ENCODE data around the gene MAG. TPM values are rescaled to one million over a fixed set of nuclear protein-coding genes. Genes with fewer than 3 reads are reported as not detected.
A peak's percentile ranks its signal among the peaks of the same experiment; 100 is the strongest.

The MAG gene
- total and polyA plus RNA-seq, 9 of the 15 experiments (the other 6 are each of a cell fraction or from before 2014, with no cell fraction given), result 0.11 to 10.0 (median 1.6) TPM

GRCh38 chr19:35299523-35300338, 7.8 kb downstream of the MAG start (continued):
- TF ChIP-seq SNRNP70 (optimal IDR thresholded peaks at IDR 0.05; ENCODE audit: low read depth, low read length) (no peak), SP1 (CRISPR knock-in tag; IDR thresholded peaks at IDR 0.05) (peak; percentile 59; the same call in 1 of the 2 replicates), BMI1 (IDR thresholded peaks at IDR 0.05; ENCODE audit: low read length) (no peak), NR2F6 (CRISPR knock-in tag; IDR thresholded peaks at IDR 0.05) (no peak), ILF3 (IDR thresholded peaks at IDR 0.05; ENCODE audit: borderline replicate concordance) (no peak), PTBP1 (IDR thresholded peaks at IDR 0.05; ENCODE audit: low read depth, low read length) (no peak), OTX1 (CRISPR knock-in tag; IDR thresholded peaks at IDR 0.05) (no peak), CBX3 (IDR thresholded peaks at IDR 0.05; ENCODE audit: borderline replicate concordance in 1 of 2, low read length in 2 of 2) (no peak), ZNF79 (CRISPR knock-in tag; IDR thresholded peaks at IDR 0.05; ENCODE audit: low read depth) (no peak), ZNF277 (CRISPR knock-in tag; IDR thresholded peaks at IDR 0.05; ENCODE audit: borderline replicate concordance) (no peak), MNT (conservative IDR thresholded peaks at IDR 0.05) (0 out of 4 replicates have a peak, but pooled peaks of 1 of the 2 experiments have one; percentile 31), ZFP30 (CRISPR knock-in tag; IDR thresholded peaks at IDR 0.05; ENCODE audit: borderline replicate concordance) (no peak), ZNF239 (CRISPR knock-in tag; IDR thresholded peaks at IDR 0.05) (no peak), DPF2 (IDR thresholded peaks at IDR 0.05) (no peak), RBFOX2 (IDR thresholded peaks at IDR 0.05; ENCODE audit: low read depth, low read length) (peak; percentile 52), POLR2AphosphoS5 (IDR thresholded peaks at IDR 0.05; ENCODE audit: control insufficient read depth, insufficient read depth, low read depth, low read length) (no peak), SRSF9 (IDR thresholded peaks at IDR 0.05; ENCODE audit: borderline replicate concordance, low read depth, low read length) (no peak), PRDM10 (IDR thresholded peaks at IDR 0.05; ENCODE audit: partially characterized antibody) (peak; percentile 17), MEF2A (IDR thresholded peaks at IDR 0.05; ENCODE audit: control insufficient read depth, low read depth, low read length) (no peak), NFE2L1 (tag; IDR thresholded peaks at IDR 0.05; ENCODE audit: borderline replicate concordance, low read depth) (no peak), NRF1 (conservative IDR thresholded peaks at IDR 0.05 in 1 of 2, IDR thresholded peaks at IDR 0.05 in 1 of 2) (peak in 1 of 2 experiments; percentile 26; a peak in 1 of 4 replicates), SMARCB1 (IDR thresholded peaks at IDR 0.05; ENCODE audit: insufficient read length, low read depth) (no peak)

Measured in K562 (cell line).